H9 (cell line): ENCODE results near the gene RET. TPM values are rescaled to one million over a fixed set of nuclear protein-coding genes. Genes with fewer than 3 reads are reported as not detected.

Source experiments
- DNase-seq: peaks from one replicate; pipeline ENCODE4 v3.0.0-alpha.2; 2017
- H2AFZ ChIP-seq: one replicate; pipeline ENCODE4 v1.6.1; 2013; ENCODE audit warnings: mild to moderate bottlenecking, low read length, control low read depth, moderate library complexity
- H2AK5ac ChIP-seq: 2 replicates; pipeline ENCODE4 v1.6.1; 2013; ENCODE audit warnings: low read length, control low read depth, mixed read lengths; ENCODE audit not compliant: insufficient read length
- H2BK120ac ChIP-seq: one replicate; pipeline ENCODE4 v1.6.1; 2013; ENCODE audit warnings: low read depth, mild to moderate bottlenecking, low read length, control low read depth, inconsistent platforms; ENCODE audit not compliant: poor library complexity, severe bottlenecking
- H2BK12ac ChIP-seq: 2 replicates; pipeline ENCODE4 v1.6.1; 2013; ENCODE audit warnings: low read length, control low read depth, mixed read lengths, low read depth; ENCODE audit not compliant: insufficient read length
- H2BK15ac ChIP-seq: 2 replicates; pipeline ENCODE4 v1.6.1; 2013; ENCODE audit warnings: low read depth, low read length, control low read depth
- H2BK20ac ChIP-seq: one replicate; pipeline ENCODE4 v1.6.1; 2013; ENCODE audit warnings: low read depth, mild to moderate bottlenecking, low read length, control low read depth, inconsistent platforms; ENCODE audit not compliant: poor library complexity, severe bottlenecking
- H2BK5ac ChIP-seq: 2 replicates; pipeline ENCODE4 v1.6.1; 2013; ENCODE audit warnings: low read length, control low read depth, mixed read lengths; ENCODE audit not compliant: insufficient read length
- H3K14ac ChIP-seq: 2 replicates; pipeline ENCODE4 v1.6.1; 2013; ENCODE audit warnings: low read length, control low read depth; ENCODE audit not compliant: insufficient read depth
- H3K18ac ChIP-seq: 2 replicates; pipeline ENCODE4 v1.6.1; 2013; ENCODE audit warnings: low read depth, mild to moderate bottlenecking, mixed read lengths, low read length, control low read depth; ENCODE audit not compliant: insufficient read length
- H3K23ac ChIP-seq: 2 replicates; pipeline ENCODE4 v1.6.1; 2013; ENCODE audit warnings: low read length, control low read depth, mixed read lengths, low read depth; ENCODE audit not compliant: insufficient read length
- H3K23me2 ChIP-seq: 2 replicates; pipeline ENCODE4 v1.6.1; 2013; ENCODE audit warnings: low read depth, mild to moderate bottlenecking, mixed read lengths, low read length, control low read depth; ENCODE audit not compliant: insufficient read length, poor library complexity, severe bottlenecking
- H3K27ac ChIP-seq: 2 replicates; pipeline ENCODE4 v1.5.1; 2013; ENCODE audit warnings: low read length, control low read depth, mixed read lengths, low read depth; ENCODE audit not compliant: insufficient read length
- H3K27me3 ChIP-seq: 2 replicates; pipeline ENCODE4 v1.6.1; 2013; ENCODE audit warnings: low read length, control low read depth, inconsistent platforms; ENCODE audit not compliant: insufficient read depth
- H3K4ac ChIP-seq: 2 replicates; pipeline ENCODE4 v1.6.1; 2013; ENCODE audit warnings: low read depth, mild to moderate bottlenecking, control low read depth, inconsistent platforms, low read length, moderate library complexity
- H3K4me1 ChIP-seq: 2 replicates; pipeline ENCODE4 v1.6.1; 2013; ENCODE audit warnings: low read length, control low read depth, inconsistent platforms; ENCODE audit not compliant: insufficient read depth
- H3K4me2 ChIP-seq: 2 replicates; pipeline ENCODE4 v1.6.1; 2013; ENCODE audit warnings: low read length, control low read depth, mixed read lengths; ENCODE audit not compliant: insufficient read length, insufficient read depth
- H3K56ac ChIP-seq: 2 replicates; pipeline ENCODE4 v1.6.1; 2013; ENCODE audit warnings: low read depth, mild to moderate bottlenecking, mixed read lengths, low read length, control low read depth; ENCODE audit not compliant: insufficient read length
- H3K79me1 ChIP-seq: 2 replicates; pipeline ENCODE4 v1.6.1; 2013; ENCODE audit warnings: low read depth, mild to moderate bottlenecking, moderate library complexity, low read length, control low read depth, inconsistent platforms; ENCODE audit not compliant: insufficient read depth, poor library complexity, severe bottlenecking
- H3K79me2 ChIP-seq: 2 replicates; pipeline ENCODE4 v1.6.1; 2013; ENCODE audit warnings: low read length, control low read depth, inconsistent platforms; ENCODE audit not compliant: insufficient read depth
- H3K9ac ChIP-seq: 2 replicates; pipeline ENCODE4 v1.6.1; 2013; ENCODE audit warnings: low read length, control low read depth, mixed read lengths; ENCODE audit not compliant: insufficient read length; ENCODE audit errors: extremely low read depth
- H3K9me3 ChIP-seq: one replicate; pipeline ENCODE4 v1.6.1; 2013; ENCODE audit warnings: low read depth, low read length, inconsistent platforms; ENCODE audit not compliant: control insufficient read depth
- H3T11ph ChIP-seq: one replicate; pipeline ENCODE4 v1.6.1; 2013; ENCODE audit warnings: mild to moderate bottlenecking, low read length, control low read depth, inconsistent platforms
- H4K20me1 ChIP-seq: one replicate; pipeline ENCODE4 v1.6.1; 2013; ENCODE audit not compliant: control insufficient read depth, insufficient read length, insufficient read depth
- H4K5ac ChIP-seq: 2 replicates; pipeline ENCODE4 v1.6.1; 2013; ENCODE audit warnings: low read depth, mild to moderate bottlenecking, mixed read lengths, low read length, control low read depth; ENCODE audit not compliant: insufficient read length
- H4K8ac ChIP-seq: replicated peaks from 2 replicates; pipeline ENCODE4 v1.6.1; 2013; ENCODE audit warnings: low read length, control low read depth, mixed read lengths, low read depth; ENCODE audit not compliant: insufficient read length
- H4K91ac ChIP-seq: 2 replicates; pipeline ENCODE4 v1.6.1; 2013; ENCODE audit warnings: low read depth, mild to moderate bottlenecking, moderate library complexity, mixed read lengths, low read length, control low read depth; ENCODE audit not compliant: insufficient read length
- H3K27ac Mint-ChIP-seq, 3 experiments: 2 replicates in 2 of 3; 3 replicates in 1 of 3; pipeline ENCODE4 v1.8.0; 2020 to 2021; ENCODE audit warnings: mixed read lengths in 3 of 3, mild to moderate bottlenecking in 1 of 3, moderate library complexity in 1 of 3
- H3K27me3 Mint-ChIP-seq: 2 replicates; pipeline ENCODE4 v1.8.0; 2021; ENCODE audit warnings: low read depth, mild to moderate bottlenecking, moderate library complexity, mixed read lengths
- H3K36me3 Mint-ChIP-seq, 3 experiments: 2 replicates in 2 of 3; 3 replicates in 1 of 3; pipeline ENCODE4 v1.8.0; 2020 to 2021; ENCODE audit warnings: low read depth in 3 of 3, mixed read lengths in 3 of 3; ENCODE audit not compliant: insufficient read depth in 1 of 3
- H3K4me1 Mint-ChIP-seq, 2 experiments: 2 replicates each; pipeline ENCODE4 v1.8.0; 2020; ENCODE audit warnings: mixed read lengths in 2 of 2
- H3K4me3 Mint-ChIP-seq, 2 experiments: 2 replicates in 1 of 2; 3 replicates in 1 of 2; pipeline ENCODE4 v1.8.0; 2020 to 2021; ENCODE audit warnings: mild to moderate bottlenecking in 2 of 2, mixed read lengths in 2 of 2, moderate library complexity in 1 of 2
- H3K9me3 Mint-ChIP-seq, 2 experiments: 2 replicates in 1 of 2; 3 replicates in 1 of 2; pipeline ENCODE4 v1.8.0; 2020; ENCODE audit warnings: mild to moderate bottlenecking in 2 of 2, mixed read lengths in 2 of 2, moderate library complexity in 1 of 2
- CTCF ChIP-seq: fragments of 200-600 bp; sonication (generic); conservative IDR thresholded peaks from 3 replicates; pipeline ENCODE4 v1.8.0; 2021; ENCODE audit warnings: antibody characterized with exemption, mild to moderate bottlenecking
- WGBS: extraction: QIAGEN DNeasy Blood & Tissue Kit; methylation state at CpG from one replicate; pipeline ENCODE4 v1.1.7; 2013; ENCODE audit warnings: missing lambda C conversion rate, low lambda C conversion rate, mixed read lengths; ENCODE audit not compliant: insufficient read length; ENCODE audit errors: extremely low coverage; 5-methylcytosine and 5-hydroxymethylcytosine counted together
- total RNA-seq: library from RNA; stranded (reverse); gene quantifications from 2 replicates; pipeline ENCODE4 v1.2.1, GENCODE V29; 2021

Gene RET
- total RNA-seq, 1 experiment from 2014 or later: 12.2 TPM

GRCh38 chr10:43041422-43042342 lies 35.2 kb upstream of the RET start:
- H3K4me3 Mint-ChIP-seq: no peak overlapping the region
- no peaks in the 10 kb centered on the region for H3K79me2 ChIP-seq
- no peak overlapping the region for H3K56ac ChIP-seq
- no peaks in the 10 kb centered on the region for H3K27me3 ChIP-seq
- peaks cover 2% of the 10 kb centered on the region; the same call in 1 of the 2 replicates for H3K27me3 Mint-ChIP-seq
- no peak overlapping the region for H2AFZ ChIP-seq
- no peak overlapping the region for H2BK20ac ChIP-seq
- H4K5ac ChIP-seq: no peak overlapping the region
- DNase-seq: no peak
- H2BK15ac ChIP-seq: no peak overlapping the region
- H2AK5ac ChIP-seq: no peak overlapping the region
- no peak overlapping the region for H3K27ac ChIP-seq
- H3K18ac ChIP-seq: no peak overlapping the region
- no peak overlapping the region for H4K8ac ChIP-seq
- H3T11ph ChIP-seq: no peak overlapping the region
- H4K20me1 ChIP-seq: no peaks in the 10 kb centered on the region
- no peak overlapping the region for H3K23ac ChIP-seq
- H3K23me2 ChIP-seq: no peaks in the 10 kb centered on the region
- H2BK12ac ChIP-seq: no peak overlapping the region
- H3K9me3 Mint-ChIP-seq: no peaks in the 10 kb centered on the region; a peak in 1 of 5 replicates
- no peak overlapping the region for H3K14ac ChIP-seq
- H3K36me3 Mint-ChIP-seq: no peaks in the 10 kb centered on the region
- no peak overlapping the region for H3K4ac ChIP-seq
- TF ChIP-seq CTCF: no peak
- no peak overlapping the region for H3K4me2 ChIP-seq
- H3K9ac ChIP-seq: no peak overlapping the region
- WGBS: no CpG with 5 or more reads among the region's 9 CpGs
- no peaks in the 10 kb centered on the region for H3K4me1 ChIP-seq
- no peak overlapping the region for H2BK120ac ChIP-seq
- H2BK5ac ChIP-seq: no peak overlapping the region
- peaks cover 16% of the 10 kb centered on the region in 2 experiments for H3K4me1 Mint-ChIP-seq
- H3K27ac Mint-ChIP-seq: no peak overlapping the region
- H3K9me3 ChIP-seq: no peaks in the 10 kb centered on the region
- H3K79me1 ChIP-seq: no peaks in the 10 kb centered on the region
- H4K91ac ChIP-seq: no peak overlapping the region
